Keratinocyte (primary cell): Measurements from ENCODE around the gene CLDN5. TPM values are rescaled to one million over a fixed set of nuclear protein-coding genes. Genes with fewer than 3 reads are reported as not detected.

Experiments
- DNase-seq: peaks from one replicate; pipeline ENCODE4 v3.0.0-alpha.2; 2011; ENCODE audit warnings: low read depth, missing footprints, low spot score
- FAIRE-seq: peaks from 2 replicates; lab custom pipeline; 2011; peaks lifted over from hg19 to GRCh38; lab: Jason Lieb, UNC
- H2AFZ ChIP-seq: 2 replicates; pipeline ENCODE4 v1.6.0; 2012; ENCODE audit warnings: low read length, control low read depth, inconsistent platforms; ENCODE audit not compliant: control insufficient read depth
- H3K27ac ChIP-seq: 2 replicates; pipeline ENCODE4 v1.5.1; 2011; ENCODE audit warnings: low read length; ENCODE audit not compliant: control insufficient read depth, insufficient read depth
- H3K27me3 ChIP-seq: 3 replicates; pipeline ENCODE4 v1.6.0; 2011; ENCODE audit warnings: low read length; ENCODE audit not compliant: control insufficient read depth, insufficient read depth; ENCODE audit errors: extremely low read depth
- H3K36me3 ChIP-seq, 2 experiments: 2 replicates in 1 of 2; 3 replicates in 1 of 2; pipeline ENCODE4 v1.5.1; 2011; ENCODE audit warnings: low read length in 2 of 2, mild to moderate bottlenecking in 1 of 2; ENCODE audit not compliant: control insufficient read depth in 2 of 2, insufficient read depth in 2 of 2; ENCODE audit errors: extremely low read depth in 1 of 2
- H3K4me1 ChIP-seq: 3 replicates; pipeline ENCODE4 v1.5.1; 2011; ENCODE audit warnings: low read length; ENCODE audit not compliant: control insufficient read depth, insufficient read depth; ENCODE audit errors: extremely low read depth
- H3K4me2 ChIP-seq: 3 replicates; pipeline ENCODE4 v1.6.0; 2011; ENCODE audit warnings: low read depth, low read length; ENCODE audit not compliant: control insufficient read depth, insufficient read depth; ENCODE audit errors: extremely low read depth
- H3K4me3 ChIP-seq, 3 experiments: fragments of 200-600 bp in 1 of 3; sonication (generic) in 1 of 3; 2 replicates in 2 of 3; 3 replicates in 1 of 3; pipeline ENCODE4 v1.5.1; 2011 to 2016; ENCODE audit warnings: low read length in 3 of 3, mild to moderate bottlenecking in 3 of 3, control low read depth in 2 of 3, inconsistent platforms in 1 of 3, low read depth in 1 of 3, mixed read lengths in 1 of 3, mixed run types in 1 of 3, moderate library complexity in 1 of 3; ENCODE audit not compliant: control insufficient read depth in 2 of 3, insufficient read depth in 2 of 3; ENCODE audit errors: extremely low read depth in 1 of 3
- H3K79me2 ChIP-seq: 2 replicates; pipeline ENCODE4 v1.6.0; 2012; ENCODE audit warnings: low read length; ENCODE audit not compliant: control insufficient read depth, insufficient read depth
- H3K9ac ChIP-seq: 3 replicates; pipeline ENCODE4 v1.6.0; 2011; ENCODE audit warnings: low read length; ENCODE audit not compliant: control insufficient read depth, insufficient read depth; ENCODE audit errors: extremely low read depth
- H3K9me1 ChIP-seq: 3 replicates; pipeline ENCODE4 v1.6.0; 2011; ENCODE audit warnings: low read length; ENCODE audit not compliant: control insufficient read depth, insufficient read depth; ENCODE audit errors: extremely low read depth
- H3K9me3 ChIP-seq: 2 replicates; pipeline ENCODE4 v1.5.1; 2012; ENCODE audit warnings: low read depth, low read length; ENCODE audit not compliant: control insufficient read depth
- H4K20me1 ChIP-seq: 3 replicates; pipeline ENCODE4 v1.6.0; 2011; ENCODE audit warnings: low read length; ENCODE audit not compliant: control insufficient read depth, insufficient read depth; ENCODE audit errors: extremely low read depth
- CTCF ChIP-seq, 3 experiments: IDR thresholded peaks in 1 of 3; conservative IDR thresholded peaks in 1 of 3; optimal IDR thresholded peaks in 1 of 3; 2 replicates in 2 of 3; 3 replicates in 1 of 3; pipeline versions ENCODE3 to v1.5.1; 2011; ENCODE audit warnings: low read length in 3 of 3, mild to moderate bottlenecking in 3 of 3, moderate library complexity in 2 of 3, control low read depth in 1 of 3, inconsistent platforms in 1 of 3; ENCODE audit not compliant: insufficient read depth in 2 of 3; ENCODE audit errors: extremely low read depth in 1 of 3
- EZH2 ChIP-seq: IDR thresholded peaks from one replicate; pipeline ENCODE4 v1.6.1; 2012; ENCODE audit warnings: inconsistent platforms, mild to moderate bottlenecking, low read length, moderate library complexity
- dilution Hi-C: fragments of 300-500 bp; cut with MboI; formaldehyde crosslinking; loops from one replicate; pipeline ENCODE4 v1.7.0; 2020; ENCODE audit warnings: low sequenced_read_pairs; ENCODE audit not compliant: extremely low pct_ligation_motif_present
- polyA plus RNA-seq, 5 experiments: library from polyadenylated mRNA; depleted of rRNA in 3 of 5; stranded (reverse) in 3 of 5; stranded (forward) in 1 of 5; unstranded in 1 of 5; fragments of >200 nt; gene quantifications; 1 replicate in 1 of 5; 2 replicates in 3 of 5; 3 replicates in 1 of 5; pipeline versions ENCODE4 v1.2.1 to v1.2.3, GENCODE V29; 2011 to 2012; ENCODE audit warnings: missing spikeins in 2 of 5, low read depth in 1 of 5, low replicate concordance in 1 of 5

Gene CLDN5
- polyA plus RNA-seq, 1 donor (not counting 4 experiments of a cell fraction or from before 2014, with no cell fraction given) = not detected

- H3K9ac ChIP-seq = no peak overlapping the region
- dilution Hi-C loops = loop anchor here (10.0 kb wide), 1 partner anchor 58 kb away; no protein-coding TSS in a partner anchor
- peaks cover 0 to 2% of the 10 kb centered on the region in 2 experiments for H3K36me3 ChIP-seq
- DNase-seq = no peak
- H3K4me3 ChIP-seq = no peak overlapping the region
- H3K4me1 ChIP-seq = peaks cover 2% of the 10 kb centered on the region
- peaks cover 4% of the 10 kb centered on the region for H4K20me1 ChIP-seq
- H3K27me3 ChIP-seq = peaks cover 42% of the 10 kb centered on the region
- no peak for TF ChIP-seq CTCF (optimal IDR thresholded peaks at IDR 0.05 in 1 of 3, IDR thresholded peaks at IDR 0.05 in 1 of 3, conservative IDR thresholded peaks at IDR 0.05 in 1 of 3; ENCODE audit: extremely low read depth in 1 of 3, insufficient read depth in 2 of 3, low read length in 3 of 3)
- TF ChIP-seq EZH2 = no peak
- FAIRE-seq = no peak
- no peak overlapping the region for H3K4me2 ChIP-seq
- no peak overlapping the region for H2AFZ ChIP-seq
- H3K9me1 ChIP-seq = no peaks in the 10 kb centered on the region
- H3K79me2 ChIP-seq = no peaks in the 10 kb centered on the region
- no peak overlapping the region for H3K27ac ChIP-seq
- H3K9me3 ChIP-seq = no peaks in the 10 kb centered on the region
These were observed 1.9 kb downstream of the CLDN5 start for GRCh38 chr22:19522190-19522880.

- peaks cover 4% of the 10 kb centered on the region for H4K20me1 ChIP-seq
- H3K4me2 ChIP-seq = no peak overlapping the region
- peaks cover 2% of the 10 kb centered on the region for H3K4me1 ChIP-seq
- no peak overlapping the region for H3K4me3 ChIP-seq
- no peaks in the 10 kb centered on the region for H3K79me2 ChIP-seq
- no peaks in the 10 kb centered on the region for H3K9me1 ChIP-seq
- H3K27ac ChIP-seq = no peak overlapping the region
- H3K9ac ChIP-seq = no peak overlapping the region
- DNase-seq = no peak
- dilution Hi-C loops = loop anchor here (10.0 kb wide), 1 partner anchor 56 kb away; no protein-coding TSS in a partner anchor
- no peak overlapping the region for H2AFZ ChIP-seq
- no peak for FAIRE-seq
- TF ChIP-seq CTCF (optimal IDR thresholded peaks at IDR 0.05 in 1 of 3, IDR thresholded peaks at IDR 0.05 in 1 of 3, conservative IDR thresholded peaks at IDR 0.05 in 1 of 3; ENCODE audit: extremely low read depth in 1 of 3, insufficient read depth in 2 of 3, low read length in 3 of 3) (no peak), EZH2 (no peak)
- peaks cover 29% of the 10 kb centered on the region for H3K27me3 ChIP-seq
- H3K9me3 ChIP-seq = no peaks in the 10 kb centered on the region
- H3K36me3 ChIP-seq = peaks cover 0 to 6% of the 10 kb centered on the region in 2 experiments
These were observed 3.5 kb downstream of the CLDN5 start for GRCh38 chr22:19520566-19521305.
